Spleen (tissue), 11 donors: ENCODE measurements around the gene FBN2. TPM values are rescaled to one million over a fixed set of nuclear protein-coding genes. Genes with fewer than 3 reads are reported as not detected.

Experiments
- DNase-seq: peaks from one replicate; pipeline ENCODE4 v3.0.0-alpha.2; 2020
- H3K27ac ChIP-seq, 8 donors: fragments of 200-600 bp; sonication (generic) in 7 of 8; 1 replicate in 4 of 8; 2 replicates in 4 of 8; pipeline versions ENCODE4 v1.5.0 to v1.8.0; 2016 to 2021; ENCODE audit warnings: inconsistent platforms in 4 of 8, mild to moderate bottlenecking in 4 of 8, moderate library complexity in 1 of 8
- H3K27me3 ChIP-seq, 7 donors: fragments of 200-600 bp; sonication (generic) in 6 of 7; replicated peaks in 1 of 7; 1 replicate in 4 of 7; 2 replicates in 3 of 7; pipeline versions ENCODE4 v1.5.0 to v1.8.0; 2016 to 2021; ENCODE audit warnings: inconsistent platforms in 3 of 7, mild to moderate bottlenecking in 1 of 7
- H3K36me3 ChIP-seq, 6 donors: fragments of 200-600 bp; sonication (generic) in 5 of 6; 1 replicate in 4 of 6; 2 replicates in 2 of 6; pipeline versions ENCODE4 v1.5.0 to v1.8.0; 2016 to 2021; ENCODE audit warnings: inconsistent platforms in 2 of 6
- H3K4me1 ChIP-seq, 6 donors: fragments of 200-600 bp; sonication (generic) in 5 of 6; 1 replicate in 3 of 6; 2 replicates in 3 of 6; pipeline versions ENCODE4 v1.5.0 to v1.8.0; 2016 to 2021; ENCODE audit warnings: inconsistent platforms in 3 of 6
- H3K4me3 ChIP-seq, 8 donors: fragments of 200-600 bp; sonication (generic) in 7 of 8; 1 replicate in 4 of 8; 2 replicates in 4 of 8; pipeline versions ENCODE4 v1.5.0 to v1.8.0; 2016 to 2021; ENCODE audit warnings: inconsistent platforms in 4 of 8, mild to moderate bottlenecking in 4 of 8, moderate library complexity in 2 of 8
- H3K9me3 ChIP-seq, 8 donors: fragments of 200-600 bp; sonication (generic) in 7 of 8; 1 replicate in 4 of 8; 2 replicates in 4 of 8; pipeline versions ENCODE4 v1.5.0 to v1.8.0; 2016 to 2021; ENCODE audit warnings: inconsistent platforms in 4 of 8
- CTCF ChIP-seq, 11 experiments: fragments of 200-600 bp in 7 of 11; fragments of 450-650 bp in 4 of 11; sonication (generic) in 4 of 11; IDR thresholded peaks in 8 of 11; conservative IDR thresholded peaks in 3 of 11; 1 replicate in 7 of 11; 2 replicates in 4 of 11; pipeline versions ENCODE4 v1.4.0 to v1.8.0; 2016 to 2021; ENCODE audit warnings: antibody characterized with exemption in 11 of 11, inconsistent platforms in 4 of 11, mild to moderate bottlenecking in 1 of 11
- POLR2A ChIP-seq, 3 donors: fragments of 450-650 bp; IDR thresholded peaks; one replicate each; pipeline ENCODE4 v1.5.1; 2017; ENCODE audit warnings: antibody characterized with exemption in 3 of 3, mild to moderate bottlenecking in 1 of 3
- POLR2AphosphoS5 ChIP-seq, 3 donors: sonication (generic); formaldehyde crosslinking; IDR thresholded peaks; one replicate each; pipeline ENCODE4 v1.5.1; 2017; ENCODE audit warnings: antibody characterized with exemption in 3 of 3
- WGBS, 5 donors: extraction: QIAGEN DNeasy Blood & Tissue Kit in 3 of 5; methylation state at CpG; one replicate each; pipeline versions ENCODE4 v1.1.5 to v1.1.7; 2013 to 2018; 5-methylcytosine and 5-hydroxymethylcytosine counted together
- intact Hi-C: fragments of 100-400 bp; cut with DNase I; formaldehyde crosslinking; loops from one replicate; pipeline ENCODE4 v1.15.0; 2023; ENCODE audit warnings: low total_unique reads
- polyA plus RNA-seq, 3 donors: library from polyadenylated mRNA; stranded (reverse); fragments of 200-250 nt; gene quantifications; one replicate each; pipeline ENCODE4 v1.2.1, GENCODE V29; 2013
- total RNA-seq, 7 donors: library from RNA; depleted of rRNA in 3 of 7; stranded (reverse); fragments of >200 nt in 3 of 7; fragmentation: NEBNext Ultra II Directional in 4 of 7; extraction: Animal tissue kit (Norgen Biotek cat#: 25700) in 4 of 7; gene quantifications; one replicate each; pipeline versions ENCODE4 v1.1.0 to v1.2.1, GENCODE V29; 2016 to 2021
- donor health status: healthy with polysubstance abuse.
- donor health status: DM: no; HTN: no; CAD: no; lungs with moderate emphysema.
- donor health status: DM: no; HTN: no; CAD: no.
- donor health status: Bipolar disorder and iron deficiency.
- donor health status: healthy.
- donor health status: DM: no; HTN: no; CAD: no.
- donor health status: DM: yes; HTN: yes; CAD: no.

Gene FBN2
- total and polyA plus RNA-seq, 10 donors: 0.21 to 7.6 (median 2.6) TPM

GRCh38 chr5:128315671-128316070 lies 222.4 kb downstream of the FBN2 start:
- no peak overlapping the region for H3K4me3 ChIP-seq
- H3K9me3 ChIP-seq: no peaks in the 10 kb centered on the region
- intact Hi-C loops: no loop called here
- 83 to 88% (median 85%) methylated on average over 4 of the region's 4 CpGs for WGBS, 5 donors
- H3K27ac ChIP-seq: no peak overlapping the region
- no peaks in the 10 kb centered on the region for H3K4me1 ChIP-seq
- DNase-seq: no peak
- H3K36me3 ChIP-seq: no peaks in the 10 kb centered on the region
- H3K27me3 ChIP-seq: no peaks in the 10 kb centered on the region
- no peak for TF ChIP-seq CTCF (IDR thresholded peaks at IDR 0.05 in 8 of 11, conservative IDR thresholded peaks at IDR 0.05 in 3 of 11)
- TF ChIP-seq POLR2AphosphoS5 (IDR thresholded peaks at IDR 0.05): no peak
- TF ChIP-seq POLR2A (IDR thresholded peaks at IDR 0.05): no peak

- H3K9me3 ChIP-seq: no peaks in the 10 kb centered on the region
- no peaks in the 10 kb centered on the region for H3K36me3 ChIP-seq
- DNase-seq: no peak
- H3K27me3 ChIP-seq: no peaks in the 10 kb centered on the region
- no peak overlapping the region for H3K27ac ChIP-seq
- intact Hi-C loops: no loop called here
- TF ChIP-seq POLR2A (IDR thresholded peaks at IDR 0.05): no peak
- no peak for TF ChIP-seq CTCF (IDR thresholded peaks at IDR 0.05 in 8 of 11, conservative IDR thresholded peaks at IDR 0.05 in 3 of 11)
- TF ChIP-seq POLR2AphosphoS5 (IDR thresholded peaks at IDR 0.05): no peak
- H3K4me1 ChIP-seq: no peaks in the 10 kb centered on the region
- no peak overlapping the region for H3K4me3 ChIP-seq
- WGBS, 5 donors: 93 to 98% (median 96%) methylated on average over 5 of the region's 5 CpGs
Measured at GRCh38 chr5:128305341-128305740, 232.7 kb downstream of the FBN2 start.

GRCh38 chr5:128304791-128305190 lies 233.3 kb downstream of the FBN2 start:
- intact Hi-C loops: no loop called here
- Histone ChIP-seq H3K27ac (no peak overlapping the region), H3K36me3 (peaks cover 0 to 3% (median 0%) of the 10 kb centered on the region in 6 donors), H3K4me3 (no peak overlapping the region), H3K9me3 (no peaks in the 10 kb centered on the region), H3K27me3 (no peaks in the 10 kb centered on the region), H3K4me1 (no peaks in the 10 kb centered on the region)
- 71 to 93% (median 89%) methylated on average over 2 of the region's 2 CpGs for WGBS, 5 donors
- DNase-seq: no peak
- TF ChIP-seq CTCF (IDR thresholded peaks at IDR 0.05 in 8 of 11, conservative IDR thresholded peaks at IDR 0.05 in 3 of 11): no peak
- no peak for TF ChIP-seq POLR2AphosphoS5 (IDR thresholded peaks at IDR 0.05)
- no peak for TF ChIP-seq POLR2A (IDR thresholded peaks at IDR 0.05)

- H3K4me1 ChIP-seq: no peaks in the 10 kb centered on the region
- no peak for DNase-seq
- H3K27ac ChIP-seq: no peak overlapping the region
- no peak overlapping the region for H3K4me3 ChIP-seq
- TF ChIP-seq POLR2A (IDR thresholded peaks at IDR 0.05) (no peak), CTCF (IDR thresholded peaks at IDR 0.05 in 8 of 11, conservative IDR thresholded peaks at IDR 0.05 in 3 of 11) (no peak), POLR2AphosphoS5 (IDR thresholded peaks at IDR 0.05) (no peak)
- H3K9me3 ChIP-seq: no peaks in the 10 kb centered on the region
- intact Hi-C loops: no loop called here
- H3K36me3 ChIP-seq: peaks cover 0 to 7% (median 0%) of the 10 kb centered on the region in 6 donors
- H3K27me3 ChIP-seq: no peaks in the 10 kb centered on the region
Measured at GRCh38 chr5:128304088-128304487, 234.0 kb downstream of the FBN2 start.
